Kidney epithelial cell (primary cell): Measurements from ENCODE around the gene MARCHF3. TPM values are rescaled to one million over a fixed set of nuclear protein-coding genes. Genes with fewer than 3 reads are reported as not detected.

Experiments used
- DNase-seq: peaks from one replicate; pipeline ENCODE4 v3.0.0-alpha.2; 2010; ENCODE audit warnings: low read depth
- H3K27me3 ChIP-seq: 2 replicates; pipeline ENCODE4 v1.6.0; 2011; ENCODE audit warnings: low read length; ENCODE audit not compliant: control insufficient read depth, insufficient read depth
- H3K36me3 ChIP-seq: 2 replicates; pipeline ENCODE4 v1.5.1; 2011; ENCODE audit warnings: low read length; ENCODE audit not compliant: control insufficient read depth, insufficient read depth
- H3K4me3 ChIP-seq: 2 replicates; pipeline ENCODE4 v1.5.1; 2011; ENCODE audit warnings: low read depth, mild to moderate bottlenecking, control low read depth, low read length
- total RNA-seq: library from RNA; depleted of rRNA; stranded (reverse); fragments of >200 nt; gene quantifications from 2 replicates; pipeline ENCODE4 v1.2.3, GENCODE V29; 2015
- TF ChIP-seq, protein P1 (sequence below): IDR thresholded peaks from 2 replicates; pipeline ENCODE4 v1.5.1; 2011; ENCODE audit warnings: mild to moderate bottlenecking, moderate library complexity, low read length, control low read depth, inconsistent platforms; ENCODE audit not compliant: insufficient read depth, poor library complexity, severe bottlenecking

Gene MARCHF3
- total RNA-seq, 1 donor from 2014 or later, result 0.46 TPM

GRCh38 chr5:127053049-127053448 is 22.7 kb upstream of the MARCHF3 start:
- DNase-seq, result no peak
- Histone ChIP-seq H3K4me3 (no peak overlapping the region), H3K27me3 (no peaks in the 10 kb centered on the region), H3K36me3 (no peaks in the 10 kb centered on the region)
- TF ChIP-seq, protein P1, sequence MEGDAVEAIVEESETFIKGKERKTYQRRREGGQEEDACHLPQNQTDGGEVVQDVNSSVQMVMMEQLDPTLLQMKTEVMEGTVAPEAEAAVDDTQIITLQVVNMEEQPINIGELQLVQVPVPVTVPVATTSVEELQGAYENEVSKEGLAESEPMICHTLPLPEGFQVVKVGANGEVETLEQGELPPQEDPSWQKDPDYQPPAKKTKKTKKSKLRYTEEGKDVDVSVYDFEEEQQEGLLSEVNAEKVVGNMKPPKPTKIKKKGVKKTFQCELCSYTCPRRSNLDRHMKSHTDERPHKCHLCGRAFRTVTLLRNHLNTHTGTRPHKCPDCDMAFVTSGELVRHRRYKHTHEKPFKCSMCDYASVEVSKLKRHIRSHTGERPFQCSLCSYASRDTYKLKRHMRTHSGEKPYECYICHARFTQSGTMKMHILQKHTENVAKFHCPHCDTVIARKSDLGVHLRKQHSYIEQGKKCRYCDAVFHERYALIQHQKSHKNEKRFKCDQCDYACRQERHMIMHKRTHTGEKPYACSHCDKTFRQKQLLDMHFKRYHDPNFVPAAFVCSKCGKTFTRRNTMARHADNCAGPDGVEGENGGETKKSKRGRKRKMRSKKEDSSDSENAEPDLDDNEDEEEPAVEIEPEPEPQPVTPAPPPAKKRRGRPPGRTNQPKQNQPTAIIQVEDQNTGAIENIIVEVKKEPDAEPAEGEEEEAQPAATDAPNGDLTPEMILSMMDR, result no peak

- no peak overlapping the region for H3K4me3 ChIP-seq
- H3K36me3 ChIP-seq, result no peaks in the 10 kb centered on the region
- DNase-seq, result no peak
- H3K27me3 ChIP-seq, result no peaks in the 10 kb centered on the region
- TF ChIP-seq, protein P1, result no peak
These were observed 21.2 kb upstream of the MARCHF3 start for GRCh38 chr5:127051591-127051990.

DNA sequence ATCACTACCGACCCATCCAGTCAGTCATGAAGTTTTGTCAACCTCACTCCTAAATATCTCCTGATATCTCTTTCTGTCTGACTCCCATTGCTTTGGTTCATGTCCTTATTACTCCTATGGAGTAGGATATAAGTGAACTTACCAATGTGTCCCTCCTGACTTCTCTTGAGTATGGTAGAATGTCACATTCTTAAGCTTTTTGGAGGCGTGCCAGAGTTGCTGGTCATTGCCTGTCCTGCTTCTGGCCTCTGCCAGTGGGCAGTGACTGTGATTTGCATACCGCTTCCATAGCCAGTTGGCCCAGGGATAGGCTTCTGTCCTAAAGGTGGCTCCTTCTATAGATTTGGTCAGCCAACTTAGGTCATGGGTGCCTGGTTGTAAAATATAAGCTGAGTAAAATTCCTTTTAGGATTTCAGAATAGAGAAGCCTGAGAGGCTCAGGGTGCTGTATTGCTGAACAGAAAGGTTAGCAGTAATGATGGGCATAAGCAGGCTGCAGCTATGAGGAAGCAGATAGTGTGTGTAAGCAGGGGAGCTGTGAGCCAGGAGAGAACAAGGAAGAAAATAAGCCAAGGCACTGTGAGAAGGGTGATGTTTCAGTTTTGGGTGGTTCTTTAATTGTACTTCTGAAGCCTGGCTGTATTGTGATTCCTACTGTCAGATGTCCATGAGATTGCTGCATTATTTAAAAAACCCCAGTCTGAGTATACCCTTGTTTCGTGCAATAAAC is 16.1 kb upstream of the MARCHF3 start:
- no peak for DNase-seq
- TF ChIP-seq, protein P1, result no peak

GRCh38 chr5:127042593-127042992 is 12.2 kb upstream of the MARCHF3 start:
- no peaks in the 10 kb centered on the region for H3K27me3 ChIP-seq
- H3K36me3 ChIP-seq, result no peaks in the 10 kb centered on the region
- TF ChIP-seq, protein P1, result no peak
- no peak overlapping the region for H3K4me3 ChIP-seq
- DNase-seq, result no peak

More for the DNA sequence above, 16.1 kb upstream of the MARCHF3 start:
- no peak overlapping the region for H3K4me3 ChIP-seq
- H3K36me3 ChIP-seq, result no peaks in the 10 kb centered on the region
- H3K27me3 ChIP-seq, result no peaks in the 10 kb centered on the region

DNA sequence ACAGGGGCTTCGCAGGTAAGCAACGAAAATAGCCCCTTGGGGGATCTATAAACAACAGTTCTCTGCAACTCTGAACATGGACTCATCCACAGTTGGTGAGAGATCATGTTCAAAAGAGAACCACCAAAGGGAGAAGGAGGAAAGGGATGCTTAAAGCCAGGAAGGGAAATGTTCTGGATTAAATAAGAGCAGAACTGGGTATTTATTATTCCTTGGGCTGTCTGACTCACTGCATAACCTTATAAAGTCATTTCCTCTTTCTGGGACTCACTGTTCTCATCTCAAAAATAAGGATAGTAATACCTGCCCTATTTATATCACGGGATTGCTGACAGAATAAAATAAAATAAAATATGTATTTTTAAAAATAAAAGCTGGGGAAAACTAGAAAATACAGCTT is 11.2 kb upstream of the MARCHF3 start:
- Histone ChIP-seq H3K4me3 (no peak overlapping the region), H3K36me3 (no peaks in the 10 kb centered on the region), H3K27me3 (no peaks in the 10 kb centered on the region)
- DNase-seq, result no peak
- TF ChIP-seq, protein P1, result no peak
